WERI-Rb-1 (cell line): ENCODE results near the gene CYP24A1.

Source experiments
- DNase-seq: peaks from one replicate; pipeline ENCODE4 v3.0.0-alpha.2; 2020
- H3K27ac ChIP-seq: fragments of 250-450 bp; sonication (Bioruptor Pico); 2 replicates; pipeline ENCODE4 v1.5.1; 2020; ENCODE audit warnings: mild to moderate bottlenecking, moderate library complexity
- H3K27me3 ChIP-seq: fragments of 250-450 bp; sonication (Bioruptor Pico); 2 replicates; pipeline ENCODE4 v1.5.1; 2021; ENCODE audit warnings: mild to moderate bottlenecking, low read depth, moderate library complexity; ENCODE audit not compliant: insufficient read depth, severe bottlenecking
- H3K36me3 ChIP-seq: fragments of 250-450 bp; sonication (Bioruptor Pico); 2 replicates; pipeline ENCODE4 v1.5.1; 2020; ENCODE audit warnings: mild to moderate bottlenecking, moderate library complexity
- H3K4me3 ChIP-seq: 2 replicates; pipeline ENCODE4 v1.5.1; 2011; ENCODE audit warnings: low read depth, mild to moderate bottlenecking, control low read depth, low read length
- H3K9me3 ChIP-seq: fragments of 250-450 bp; sonication (Bioruptor Pico); 2 replicates; pipeline ENCODE4 v1.5.1; 2021; ENCODE audit warnings: mild to moderate bottlenecking, moderate library complexity; ENCODE audit not compliant: severe bottlenecking
- CTCF ChIP-seq: IDR thresholded peaks from 2 replicates; pipeline ENCODE4 v1.5.1; 2011; ENCODE audit warnings: low read depth, mild to moderate bottlenecking, control low read depth, inconsistent platforms, low read length

The CYP24A1 gene

GRCh38 chr20:54122681-54123586, 50.9 kb downstream of the CYP24A1 start:
- Histone ChIP-seq H3K36me3 (no peaks in the 10 kb centered on the region), H3K9me3 (no peaks in the 10 kb centered on the region), H3K27me3 (peaks cover 75% of the 10 kb centered on the region), H3K27ac (no peak overlapping the region), H3K4me3 (no peak overlapping the region)
- no peak for DNase-seq
- no peak for TF ChIP-seq CTCF

DNA sequence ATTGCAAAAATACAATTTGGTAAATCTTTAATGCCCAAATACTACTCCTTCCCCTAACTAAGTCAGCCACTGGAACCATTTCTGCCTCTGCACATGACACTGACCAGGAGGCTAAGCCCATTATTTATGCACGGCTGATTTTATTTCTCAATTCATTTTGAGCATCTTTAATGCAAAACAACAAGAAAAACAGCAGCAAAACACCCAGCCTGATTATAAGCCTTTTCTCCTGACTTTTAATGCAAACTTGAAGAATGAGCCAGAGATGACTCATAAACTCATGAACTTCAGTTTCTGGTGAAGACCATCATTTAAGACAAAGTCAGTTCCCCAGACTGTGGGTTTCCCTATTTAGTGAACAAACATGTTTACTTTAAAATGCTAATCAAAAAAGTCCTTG, 51.6 kb downstream of the CYP24A1 start:
- Histone ChIP-seq H3K4me3 (no peak overlapping the region), H3K9me3 (no peaks in the 10 kb centered on the region), H3K27ac (no peak overlapping the region), H3K36me3 (no peaks in the 10 kb centered on the region), H3K27me3 (peaks cover 79% of the 10 kb centered on the region)
- DNase-seq, result no peak
- no peak for TF ChIP-seq CTCF

DNA sequence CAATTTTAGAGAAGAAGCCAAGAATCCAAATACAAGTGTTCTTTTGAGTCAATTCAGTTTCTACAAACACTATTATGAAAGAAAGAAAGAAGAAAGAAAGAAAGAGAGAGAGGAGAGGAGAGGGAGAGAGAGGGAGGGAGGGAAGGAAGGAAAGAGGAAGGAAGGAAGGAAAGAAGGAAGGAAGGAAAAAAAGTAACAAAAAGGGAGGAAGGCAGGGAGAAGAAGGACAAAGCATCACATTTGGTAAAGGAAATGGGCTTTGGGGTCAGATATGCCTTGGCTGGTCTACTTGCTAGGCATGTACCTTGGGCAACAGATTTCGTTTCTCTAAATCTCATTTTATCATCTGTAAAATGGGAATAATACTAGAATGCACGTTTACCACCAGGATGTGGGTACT, 54.0 kb downstream of the CYP24A1 start:
- Histone ChIP-seq H3K9me3 (no peaks in the 10 kb centered on the region), H3K4me3 (no peak overlapping the region), H3K36me3 (no peaks in the 10 kb centered on the region), H3K27ac (no peak overlapping the region), H3K27me3 (peaks cover 83% of the 10 kb centered on the region)
- no peak for TF ChIP-seq CTCF
- DNase-seq, result no peak

- no peak for TF ChIP-seq CTCF
- Histone ChIP-seq H3K36me3 (no peaks in the 10 kb centered on the region), H3K27ac (no peak overlapping the region), H3K27me3 (peaks cover 77% of the 10 kb centered on the region), H3K9me3 (no peaks in the 10 kb centered on the region), H3K4me3 (no peak overlapping the region)
- no peak for DNase-seq
Observed at GRCh38 chr20:54118220-54119001, 55.4 kb downstream of the CYP24A1 start.

DNA sequence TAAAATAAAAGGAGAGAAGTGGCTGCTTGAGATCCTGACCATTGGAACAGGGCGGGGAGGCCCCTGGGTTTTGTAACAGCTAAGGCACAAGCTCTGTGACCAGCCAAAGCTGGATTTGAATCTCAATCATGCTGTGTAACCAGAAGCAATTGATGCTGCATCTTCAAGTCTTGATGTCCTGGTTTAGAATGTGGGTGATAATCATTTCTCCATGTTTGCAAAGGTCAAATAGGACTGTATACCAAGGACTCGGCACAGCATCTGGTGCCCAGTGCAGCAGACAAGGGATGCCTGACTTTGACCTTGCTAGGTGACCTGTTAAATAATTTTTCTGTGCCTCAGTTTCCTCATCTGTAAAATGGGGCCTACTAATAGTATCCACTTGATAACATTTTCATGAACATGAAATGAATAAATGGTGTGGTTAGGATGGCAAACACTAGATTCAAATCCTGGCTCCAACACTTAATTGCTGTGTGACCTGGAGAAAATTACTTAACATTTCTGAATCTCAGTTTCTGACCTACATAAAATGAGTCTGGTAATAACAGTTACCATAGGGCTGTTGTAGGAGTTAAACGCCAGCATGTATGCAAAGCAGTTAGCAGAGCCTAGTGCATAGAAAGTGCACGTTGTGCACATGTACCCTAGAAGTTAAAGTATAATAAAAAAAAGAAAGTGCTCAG, 57.1 kb downstream of the CYP24A1 start:
- Histone ChIP-seq H3K27ac (no peak overlapping the region), H3K4me3 (no peak overlapping the region), H3K9me3 (no peaks in the 10 kb centered on the region), H3K27me3 (peaks cover 79% of the 10 kb centered on the region), H3K36me3 (no peaks in the 10 kb centered on the region)
- TF ChIP-seq CTCF, result no peak
- DNase-seq, result no peak
